GM23248 (cell line): ENCODE results near the gene ATIC. TPM values are rescaled to one million over a fixed set of nuclear protein-coding genes. Genes with fewer than 3 reads are reported as not detected.

Source experiments
- DNase-seq: peaks from one replicate; pipeline ENCODE4 v3.0.0-alpha.2; 2015
- H2AFZ ChIP-seq: fragments of 200-600 bp; sonication (generic); 2 replicates; pipeline ENCODE4 v1.6.1; 2016; ENCODE audit warnings: antibody characterized with exemption
- H3F3A ChIP-seq: fragments of 200-600 bp; sonication (generic); 2 replicates; pipeline ENCODE4 v1.6.1; 2016; ENCODE audit warnings: mild to moderate bottlenecking, antibody characterized with exemption, mixed run types; ENCODE audit not compliant: insufficient read depth
- H3K27ac ChIP-seq: fragments of 200-600 bp; sonication (generic); 2 replicates; pipeline ENCODE4 v1.5.1; 2016; ENCODE audit warnings: mild to moderate bottlenecking
- H3K27me3 ChIP-seq: fragments of 200-600 bp; sonication (generic); replicated peaks from 2 replicates; pipeline ENCODE4 v1.6.1; 2016; ENCODE audit warnings: mild to moderate bottlenecking; ENCODE audit not compliant: insufficient read depth
- H3K36me3 ChIP-seq: fragments of 200-600 bp; sonication (generic); 2 replicates; pipeline ENCODE4 v1.6.1; 2016; ENCODE audit warnings: low read depth, mild to moderate bottlenecking
- H3K4me1 ChIP-seq: fragments of 200-600 bp; sonication (generic); 2 replicates; pipeline ENCODE4 v1.6.1; 2016; ENCODE audit warnings: mild to moderate bottlenecking; ENCODE audit not compliant: insufficient read depth
- H3K4me2 ChIP-seq: fragments of 200-600 bp; sonication (generic); one replicate; pipeline ENCODE4 v1.6.1; 2016; ENCODE audit warnings: mild to moderate bottlenecking; ENCODE audit not compliant: unreplicated experiment
- H3K4me3 ChIP-seq: fragments of 200-600 bp; sonication (generic); 2 replicates; pipeline ENCODE4 v1.5.1; 2016; ENCODE audit warnings: mild to moderate bottlenecking
- H3K79me2 ChIP-seq: fragments of 200-600 bp; sonication (generic); 2 replicates; pipeline ENCODE4 v1.6.1; 2016; ENCODE audit warnings: mild to moderate bottlenecking; ENCODE audit not compliant: insufficient read depth
- H3K9ac ChIP-seq: fragments of 200-600 bp; sonication (generic); 2 replicates; pipeline ENCODE4 v1.6.1; 2016; ENCODE audit warnings: mild to moderate bottlenecking
- H3K9me2 ChIP-seq: fragments of 200-600 bp; sonication (generic); 2 replicates; pipeline ENCODE4 v1.6.1; 2016; ENCODE audit warnings: mixed run types, mild to moderate bottlenecking, moderate library complexity; ENCODE audit not compliant: insufficient read depth
- H3K9me3 ChIP-seq: fragments of 200-600 bp; sonication (generic); one replicate; pipeline ENCODE4 v1.6.1; 2017; ENCODE audit warnings: low read depth
- H4K20me1 ChIP-seq: fragments of 200-600 bp; sonication (generic); 2 replicates; pipeline ENCODE4 v1.6.0; 2016; ENCODE audit not compliant: insufficient read depth
- EZH2 ChIP-seq: fragments of 200-600 bp; sonication (generic); IDR thresholded peaks from 2 replicates; pipeline ENCODE4 v1.6.1; 2018; ENCODE audit warnings: antibody characterized with exemption, mild to moderate bottlenecking; ENCODE audit not compliant: insufficient read depth, poor library complexity, severe bottlenecking
- EZH2phosphoT487 ChIP-seq: fragments of 200-600 bp; sonication (generic); IDR thresholded peaks from 2 replicates; pipeline ENCODE4 v1.6.1; 2018; ENCODE audit warnings: antibody characterized with exemption, moderate library complexity, mild to moderate bottlenecking, low read depth; ENCODE audit not compliant: insufficient read depth
- WGBS, 2 experiments: methylation state at CpG; one replicate each; pipeline ENCODE4 v1.1.6; 2015 to 2017; ENCODE audit warnings: low lambda C conversion rate in 2 of 2, low coverage in 1 of 2; ENCODE audit errors: missing lambda C conversion rate in 2 of 2; 5-methylcytosine and 5-hydroxymethylcytosine counted together
- in situ Hi-C: fragments of 300-500 bp; cut with MboI; formaldehyde crosslinking; loops from 2 replicates; pipeline ENCODE4 v1.15.0; 2020
- polyA plus RNA-seq: library from polyadenylated mRNA; unstranded; fragments of >200 nt; fragmentation: Nextera tagmentation; extraction: Ambion mirVana; gene quantifications from 2 replicates; pipeline ENCODE4 v1.2.1, GENCODE V29; 2016
- total RNA-seq: library from RNA; depleted of rRNA; stranded (reverse); fragments of >200 nt; shearing (Covaris generic); gene quantifications from 2 replicates; pipeline ENCODE4 v1.2.3, GENCODE V29; 2014

The ATIC gene
- total and polyA plus RNA-seq, 2 experiments from 2014 or later = 9.4 to 68.7 TPM

GRCh38 chr2:215286309-215286708, 25.6 kb upstream of the ATIC start:
- 63 to 65% methylated on average over 2 of the region's 2 CpGs for WGBS, 2 experiments
- Histone ChIP-seq H3K9ac (no peak overlapping the region), H3K4me1 (no peaks in the 10 kb centered on the region), H2AFZ (no peak overlapping the region), H3K36me3 (no peaks in the 10 kb centered on the region), H3K9me3 (no peaks in the 10 kb centered on the region), H3F3A (no peaks in the 10 kb centered on the region), H4K20me1 (no peaks in the 10 kb centered on the region), H3K4me3 (no peak overlapping the region), H3K9me2 (no peaks in the 10 kb centered on the region), H3K79me2 (no peaks in the 10 kb centered on the region), H3K27ac (no peak overlapping the region), H3K4me2 (no peak overlapping the region), H3K27me3 (no peaks in the 10 kb centered on the region)
- in situ Hi-C loops = no loop called here
- DNase-seq = no peak
- no peak for TF ChIP-seq EZH2
- no peak for TF ChIP-seq EZH2phosphoT487

- Histone ChIP-seq H3K9me3 (no peaks in the 10 kb centered on the region), H4K20me1 (no peaks in the 10 kb centered on the region), H3K79me2 (no peaks in the 10 kb centered on the region), H3K4me2 (no peak overlapping the region), H3K36me3 (no peaks in the 10 kb centered on the region), H2AFZ (no peak overlapping the region), H3K4me1 (no peaks in the 10 kb centered on the region), H3F3A (no peaks in the 10 kb centered on the region), H3K9me2 (no peaks in the 10 kb centered on the region), H3K27ac (no peak overlapping the region), H3K9ac (no peak overlapping the region), H3K4me3 (no peak overlapping the region), H3K27me3 (no peaks in the 10 kb centered on the region)
- no peak for DNase-seq
- TF ChIP-seq EZH2phosphoT487 = no peak
- TF ChIP-seq EZH2 = no peak
- 85 to 88% methylated on average over 6 of the region's 6 CpGs for WGBS, 2 experiments
- in situ Hi-C loops = no loop called here
These were observed 23.6 kb upstream of the ATIC start for GRCh38 chr2:215288112-215288815.

GRCh38 chr2:215290980-215291599, 20.8 kb upstream of the ATIC start:
- H3K4me2 ChIP-seq = no peak overlapping the region
- no peak overlapping the region for H3K4me3 ChIP-seq
- H4K20me1 ChIP-seq = no peaks in the 10 kb centered on the region
- no peaks in the 10 kb centered on the region for H3K9me3 ChIP-seq
- TF ChIP-seq EZH2 = no peak
- no peak for TF ChIP-seq EZH2phosphoT487
- no peaks in the 10 kb centered on the region for H3K36me3 ChIP-seq
- H3K27me3 ChIP-seq = no peaks in the 10 kb centered on the region
- H3K9me2 ChIP-seq = no peaks in the 10 kb centered on the region
- H3F3A ChIP-seq = no peaks in the 10 kb centered on the region
- H2AFZ ChIP-seq = no peak overlapping the region
- H3K27ac ChIP-seq = no peak overlapping the region
- no peaks in the 10 kb centered on the region for H3K79me2 ChIP-seq
- no peak for DNase-seq
- in situ Hi-C loops = no loop called here
- H3K9ac ChIP-seq = no peak overlapping the region
- whole genome bisulfite sequencing, 2 experiments = 80 to 82% methylated on average over 3 of the region's 3 CpGs
- H3K4me1 ChIP-seq = no peaks in the 10 kb centered on the region

- Histone ChIP-seq H3K9me2 (no peaks in the 10 kb centered on the region), H3K27me3 (no peaks in the 10 kb centered on the region), H3K79me2 (no peaks in the 10 kb centered on the region), H2AFZ (no peak overlapping the region), H3K4me3 (no peak overlapping the region), H4K20me1 (no peaks in the 10 kb centered on the region), H3K4me1 (no peaks in the 10 kb centered on the region), H3K9me3 (no peaks in the 10 kb centered on the region), H3F3A (no peaks in the 10 kb centered on the region), H3K36me3 (no peaks in the 10 kb centered on the region), H3K9ac (no peak overlapping the region), H3K27ac (no peak overlapping the region), H3K4me2 (no peak overlapping the region)
- TF ChIP-seq EZH2phosphoT487 (no peak), EZH2 (no peak)
- in situ Hi-C loops = no loop called here
- WGBS, 2 experiments = 59 to 62% methylated on average over 4 of the region's 4 CpGs
- DNase-seq = no peak
These were observed 18.0 kb upstream of the ATIC start for GRCh38 chr2:215293879-215294278.
